Measurements from ENCODE around the gene DYRK2.

GRCh38 chr12:67645126-67645525, 3.4 kb upstream of the DYRK2 start:
- TF ChIP-seq CTCF (IDR thresholded peaks at IDR 0.05; ENCODE audit: low read length), result no peak
- TF ChIP-seq EZH2 (optimal IDR thresholded peaks at IDR 0.05; ENCODE audit: low read depth, low read length), result no peak
- TF ChIP-seq EZH2phosphoT487 (IDR thresholded peaks at IDR 0.05; ENCODE audit: low read length), result no peak
